ENCODE results near the gene TRAPPC3.

Gene TRAPPC3

GRCh38 chr1:36153476-36153875 lies 4.2 kb upstream of the TRAPPC3 start:
- no peak for DNase-seq

GRCh38 chr1:36151845-36152203 lies 2.5 kb upstream of the TRAPPC3 start:
- DNase-seq, result peak; percentile 8

GRCh38 chr1:36151134-36151844 lies 2.0 kb upstream of the TRAPPC3 start:
- DNase-seq, result no peak

- DNase-seq, result peak; percentile 77
Measured at GRCh38 chr1:36150296-36151133, 1.2 kb upstream of the TRAPPC3 start.

- no peak for DNase-seq
Measured at GRCh38 chr1:36149973-36150295, 648 bp upstream of the TRAPPC3 start.

GRCh38 chr1:36148821-36149236 lies 457 bp downstream of the TRAPPC3 start:
- DNase-seq, result no peak

GRCh38 chr1:36144413-36144812 lies 4.9 kb downstream of the TRAPPC3 start:
- DNase-seq, result no peak

- DNase-seq, result no peak
Measured at GRCh38 chr1:36143424-36143823, 5.9 kb downstream of the TRAPPC3 start.

- DNase-seq, result no peak
Measured at GRCh38 chr1:36142121-36142520, 7.2 kb downstream of the TRAPPC3 start.

GRCh38 chr1:36139521-36139920 lies 9.8 kb downstream of the TRAPPC3 start:
- no peak for DNase-seq

GRCh38 chr1:36137776-36138175 lies 11.5 kb downstream of the TRAPPC3 start:
- DNase-seq, result no peak

- no peak for DNase-seq
Measured at GRCh38 chr1:36137226-36137625, 12.1 kb downstream of the TRAPPC3 start.

- no peak for DNase-seq
Measured at GRCh38 chr1:36136535-36136934, 12.8 kb downstream of the TRAPPC3 start.

- no peak for DNase-seq
Measured at GRCh38 chr1:36135796-36136195, 13.5 kb downstream of the TRAPPC3 start.

GRCh38 chr1:36135330-36135667 lies 14.0 kb downstream of the TRAPPC3 start:
- no peak for DNase-seq

GRCh38 chr1:36134505-36135329 lies 14.6 kb downstream of the TRAPPC3 start:
- no peak for DNase-seq

GRCh38 chr1:36134031-36134430 lies 15.3 kb downstream of the TRAPPC3 start:
- DNase-seq, result no peak

GRCh38 chr1:36133484-36133883 lies 15.8 kb downstream of the TRAPPC3 start:
- no peak for DNase-seq

GRCh38 chr1:36132029-36132428 lies 17.3 kb downstream of the TRAPPC3 start:
- DNase-seq, result no peak

- no peak for DNase-seq
Measured at GRCh38 chr1:36128905-36129206, 20.4 kb downstream of the TRAPPC3 start.

GRCh38 chr1:36128126-36128904 lies 21.0 kb downstream of the TRAPPC3 start:
- no peak for DNase-seq

- no peak for DNase-seq
Measured at GRCh38 chr1:36126797-36127500, 22.3 kb downstream of the TRAPPC3 start.
